Esophagus muscularis mucosa (tissue), 3 donors: ENCODE results near the gene FFAR3.

Source experiments
- CTCF ChIP-seq, 3 experiments: fragments of 200-600 bp in 2 of 3; fragments of 450-650 bp in 1 of 3; sonication (generic) in 2 of 3; IDR thresholded peaks; one replicate each; pipeline ENCODE4 v1.5.1; 2017 to 2019; ENCODE audit warnings: antibody characterized with exemption in 3 of 3, mild to moderate bottlenecking in 2 of 3, moderate library complexity in 1 of 3
- POLR2AphosphoS5 ChIP-seq, 2 donors: sonication (generic); formaldehyde crosslinking; IDR thresholded peaks; one replicate each; pipeline ENCODE4 v1.6.1; 2017; ENCODE audit warnings: antibody characterized with exemption in 2 of 2

- TF ChIP-seq CTCF (IDR thresholded peaks at IDR 0.05) (no peak), POLR2AphosphoS5 (IDR thresholded peaks at IDR 0.05) (no peak)
Measured at GRCh38 chr19:35383536-35383935, 25.3 kb downstream of the FFAR3 start.
